Anterior cingulate cortex (tissue), 58 donors: ENCODE measurements around the gene NPHP4.
A peak's percentile ranks its signal among the peaks of the same experiment; 100 is the strongest.
"Not testable (repeated sequence)": the region's sequence is repeated elsewhere in the genome, so short reads cannot be mapped to it uniquely, and the experiment has no call there.

Experiments used
- DNase-seq, 58 donors: peaks; one replicate each; lab custom pipeline; 2025; lab: John Stamatoyannopoulos, UW

The NPHP4 gene

DNA sequence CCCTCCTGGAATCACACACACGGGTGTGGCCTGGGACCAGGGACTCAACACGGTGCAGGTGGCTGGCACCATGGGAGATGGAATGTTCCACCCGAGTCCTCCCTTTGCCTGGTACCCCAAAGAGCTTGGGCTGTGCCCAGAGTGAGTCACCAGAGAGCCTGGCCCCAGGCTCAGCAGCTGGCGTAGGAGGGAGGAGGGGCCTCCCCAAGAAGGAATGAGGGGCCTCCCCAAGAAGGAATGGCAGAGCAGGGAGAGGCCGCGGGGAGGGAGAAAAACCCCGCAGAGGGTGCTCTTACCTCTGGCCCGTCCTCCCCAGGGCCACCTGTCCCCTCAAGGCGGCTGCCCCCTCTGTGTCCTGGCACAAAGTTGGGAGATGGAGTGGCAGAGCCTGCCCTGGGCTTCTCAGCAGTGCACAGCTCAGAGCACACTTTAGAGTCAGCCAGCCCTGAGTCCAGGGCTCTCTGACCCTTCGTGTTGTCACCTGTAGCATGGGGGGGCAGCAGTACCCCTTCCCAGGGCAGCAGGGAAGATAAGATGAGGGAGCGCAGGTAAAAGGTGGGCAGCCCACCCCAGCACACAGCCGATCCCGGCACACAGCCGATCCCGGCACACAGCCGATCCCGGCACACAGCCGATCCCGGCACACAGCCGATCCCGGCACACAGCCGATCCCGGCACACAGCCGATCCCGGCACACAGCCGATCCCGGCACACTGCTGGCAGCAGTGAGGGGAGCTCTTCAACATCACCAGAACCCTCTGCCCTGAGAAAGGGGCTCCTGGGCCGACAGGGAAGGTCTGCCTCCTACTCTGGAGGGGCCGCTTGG lies 33.3 kb upstream of the NPHP4 start:
- DNase-seq: peak in 4 of 58 donors; percentile 17 to 37 (median 30)

DNA sequence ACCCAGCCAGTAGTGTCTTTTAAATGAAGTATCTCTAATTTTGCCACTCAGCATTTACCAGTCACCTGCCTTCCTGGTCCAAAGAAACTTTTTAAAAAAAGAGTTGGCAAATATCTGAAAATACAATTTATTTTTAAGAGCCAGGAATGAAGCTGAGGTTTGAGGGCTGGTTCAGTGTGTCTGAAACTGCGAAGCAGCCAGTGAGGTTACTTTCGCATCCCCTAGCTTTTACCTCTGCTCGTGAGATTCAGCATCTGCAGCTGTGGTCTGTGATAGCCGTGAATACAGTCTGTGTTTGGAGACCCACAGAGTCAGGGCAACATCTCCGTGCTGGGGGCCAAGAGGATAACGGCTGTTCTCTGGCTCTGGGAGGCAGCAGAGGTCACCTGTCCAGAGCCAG lies 32.2 kb upstream of the NPHP4 start:
- no peak for DNase-seq

DNA sequence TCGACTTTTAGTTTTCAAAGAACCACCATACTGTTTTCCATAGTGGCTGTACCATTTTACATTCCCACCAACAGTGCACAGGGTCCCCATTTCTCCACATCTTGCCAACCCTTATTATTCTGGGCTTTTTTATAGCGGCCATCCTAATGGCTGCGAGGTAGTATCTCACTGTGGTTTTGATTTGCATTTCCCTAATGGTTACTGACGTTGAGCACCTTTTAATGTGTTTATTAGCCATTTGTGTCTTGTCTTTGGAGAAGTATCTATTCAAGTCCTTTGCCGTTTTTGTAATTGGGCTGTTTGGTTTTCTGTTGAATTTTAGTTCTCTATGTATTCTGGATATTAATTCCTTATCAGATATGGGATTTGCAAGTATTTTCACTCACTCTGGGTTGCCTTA lies 31.1 kb upstream of the NPHP4 start:
- no peak for DNase-seq

DNA sequence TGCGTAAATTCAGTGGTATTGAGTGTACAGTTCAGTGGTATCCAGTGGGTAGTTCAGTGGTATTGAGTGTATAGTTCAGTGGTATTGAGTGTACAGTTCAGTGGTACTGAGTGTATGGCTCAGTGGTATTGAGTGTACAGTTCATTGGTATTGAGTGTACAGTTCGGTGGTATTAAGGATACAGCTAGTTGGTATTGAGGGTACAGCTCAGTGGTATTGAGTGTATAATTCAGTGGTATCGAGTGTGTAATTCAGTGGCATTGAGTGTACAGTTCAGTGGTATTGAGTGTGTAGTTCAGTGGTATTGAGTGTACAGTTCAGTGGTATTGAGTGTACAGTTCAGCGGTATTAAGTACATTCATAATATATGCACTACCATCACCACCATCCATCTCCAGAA lies 30.0 kb upstream of the NPHP4 start:
- no peak for DNase-seq

DNA sequence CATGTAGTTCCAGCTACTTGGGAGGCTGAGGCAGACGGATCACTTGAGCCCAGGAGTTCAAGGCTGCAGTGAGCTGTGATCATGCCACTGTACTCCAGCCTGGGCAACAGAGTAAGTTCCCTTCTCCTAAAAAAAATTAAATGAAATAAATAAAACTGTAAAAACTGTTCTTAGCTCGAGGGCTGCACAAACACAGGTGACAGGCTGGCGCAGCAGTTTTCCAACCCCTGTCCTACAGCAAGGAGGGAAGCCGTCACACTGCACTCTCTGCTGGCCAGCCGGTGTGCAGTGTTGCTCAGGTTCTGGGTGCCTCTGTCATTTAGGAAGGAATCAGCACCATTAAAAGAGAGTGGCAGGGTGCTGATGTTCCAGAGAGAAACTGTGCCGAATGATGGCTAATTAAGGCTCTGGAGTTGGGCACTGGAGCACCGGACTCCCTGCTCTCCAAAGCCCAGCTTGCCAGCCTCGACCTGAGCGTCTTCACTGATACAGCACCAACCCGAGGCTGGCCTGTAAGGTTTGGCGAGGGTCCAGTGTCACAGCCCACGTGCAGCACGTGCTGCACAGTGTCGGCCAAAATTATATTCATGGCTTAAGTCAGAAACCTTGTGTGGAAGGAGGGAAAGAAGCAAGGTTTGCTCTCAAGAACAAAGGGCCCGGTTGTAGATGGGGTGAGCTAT lies 27.1 kb upstream of the NPHP4 start:
- no peak for DNase-seq

DNA sequence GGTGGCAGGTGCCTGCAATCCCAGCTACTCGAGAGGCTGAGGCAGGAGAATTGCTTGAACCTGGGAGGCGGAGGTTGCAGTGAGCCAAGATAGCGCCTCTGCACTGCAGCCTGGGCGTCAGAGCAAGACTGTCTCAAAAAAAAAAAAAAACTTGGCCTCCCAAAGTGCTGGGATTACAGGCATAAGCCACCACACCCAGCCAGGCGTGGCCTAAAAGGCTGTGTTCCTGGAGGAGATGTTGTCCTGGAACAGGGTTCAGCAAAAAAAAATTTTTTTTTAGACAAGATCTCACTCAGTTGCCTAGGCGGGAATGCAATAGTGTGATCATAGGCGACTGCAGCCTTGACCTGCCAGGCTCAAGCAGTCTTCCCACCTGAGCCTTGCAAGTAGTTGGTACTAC lies 25.4 kb upstream of the NPHP4 start:
- not testable (repeated sequence) for DNase-seq

DNA sequence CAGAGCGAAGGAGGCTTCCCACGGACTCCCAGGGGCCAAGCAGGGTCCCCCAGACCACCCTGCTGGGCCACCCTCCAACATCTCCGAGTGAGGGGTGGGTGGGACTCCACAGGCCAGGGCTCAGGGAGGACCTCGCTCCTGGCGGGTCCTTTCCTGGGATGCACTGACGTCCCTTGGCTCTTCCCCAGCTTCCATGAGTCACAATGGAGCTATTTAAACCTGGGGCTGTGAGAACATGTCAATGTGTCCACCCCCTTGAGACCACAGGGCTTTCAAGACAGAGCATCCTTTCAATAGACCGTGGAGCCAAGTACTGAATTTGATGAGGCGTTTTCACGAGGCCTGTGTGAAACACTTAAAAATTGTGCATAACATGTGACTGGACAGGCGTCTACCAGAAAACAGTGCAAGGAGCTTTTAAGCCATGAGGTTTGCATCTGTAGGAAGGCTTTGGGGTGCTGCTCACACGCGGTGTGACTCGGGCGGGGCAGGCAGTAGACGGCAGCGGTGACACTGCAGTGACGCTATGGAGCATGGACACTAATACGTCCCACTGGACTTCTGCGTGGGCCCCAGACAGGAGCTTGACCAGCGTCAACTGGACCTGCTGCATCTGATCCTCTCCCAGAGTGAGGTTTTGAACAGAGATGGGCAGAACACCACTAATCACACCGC lies 24.1 kb upstream of the NPHP4 start:
- peak in 5 of 58 donors; percentile 17 to 53 (median 41) for DNase-seq

DNA sequence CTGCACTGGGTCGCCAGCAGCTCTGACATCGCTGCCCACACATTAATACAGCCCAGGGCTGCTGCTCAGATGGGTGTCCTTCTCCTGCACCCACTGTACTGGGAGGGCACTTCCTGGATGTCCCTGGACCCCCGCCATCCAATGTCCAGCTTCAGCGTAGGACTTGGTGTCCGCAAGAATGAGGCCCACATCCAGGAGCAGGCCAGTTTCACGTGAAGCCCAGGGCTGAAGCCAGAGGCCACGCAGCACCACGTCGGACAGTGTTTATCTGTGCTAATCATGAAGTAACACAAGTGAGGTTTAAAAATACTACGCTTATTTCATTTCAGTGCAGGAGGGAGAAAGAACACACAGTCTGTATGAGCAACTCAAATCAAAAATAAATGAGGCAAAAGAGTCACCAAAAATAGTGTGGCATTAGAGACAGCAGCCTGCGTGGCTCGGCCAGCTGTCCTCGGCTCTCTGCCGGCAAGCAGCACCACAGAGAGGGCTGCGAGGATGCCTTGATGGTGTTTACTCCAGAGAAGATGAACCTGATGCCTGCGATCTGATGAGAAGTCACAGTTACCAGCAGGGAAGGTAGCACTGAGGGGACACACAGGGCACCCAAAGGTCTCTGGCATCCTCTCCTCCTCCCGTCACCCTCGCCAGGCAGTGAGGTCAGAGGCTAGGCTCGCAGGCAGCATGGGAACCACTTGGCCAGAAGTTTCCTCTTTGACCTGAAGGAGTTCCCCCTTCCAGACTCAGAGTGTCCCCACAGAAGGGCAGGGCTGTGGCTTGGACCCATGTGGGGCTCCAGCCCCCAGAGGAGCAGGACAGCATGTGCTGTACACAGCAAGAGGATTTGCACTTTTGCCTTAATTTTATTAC lies 22.1 kb upstream of the NPHP4 start:
- DNase-seq: peak in 27 of 58 donors; percentile 13 to 85 (median 47)

DNA sequence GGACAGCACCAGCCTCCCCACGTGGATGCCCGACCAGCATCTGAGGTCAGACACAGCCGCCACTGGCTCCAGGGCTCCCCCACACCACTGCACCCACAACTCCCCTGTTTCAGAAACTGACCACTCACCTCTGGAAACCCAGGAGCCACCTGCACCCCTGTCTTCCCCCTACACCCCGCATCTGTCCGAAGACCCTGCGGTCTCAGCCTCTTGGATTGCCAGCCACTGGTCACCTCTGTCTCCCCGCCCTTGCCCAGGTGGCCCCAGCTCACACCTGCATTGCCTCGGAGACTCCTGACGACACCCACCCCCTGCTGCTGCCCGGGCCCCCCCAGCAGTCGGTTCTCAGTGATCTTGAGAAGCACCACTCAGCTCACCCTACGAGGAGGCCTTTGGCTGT lies 21.3 kb upstream of the NPHP4 start:
- no peak for DNase-seq

DNA sequence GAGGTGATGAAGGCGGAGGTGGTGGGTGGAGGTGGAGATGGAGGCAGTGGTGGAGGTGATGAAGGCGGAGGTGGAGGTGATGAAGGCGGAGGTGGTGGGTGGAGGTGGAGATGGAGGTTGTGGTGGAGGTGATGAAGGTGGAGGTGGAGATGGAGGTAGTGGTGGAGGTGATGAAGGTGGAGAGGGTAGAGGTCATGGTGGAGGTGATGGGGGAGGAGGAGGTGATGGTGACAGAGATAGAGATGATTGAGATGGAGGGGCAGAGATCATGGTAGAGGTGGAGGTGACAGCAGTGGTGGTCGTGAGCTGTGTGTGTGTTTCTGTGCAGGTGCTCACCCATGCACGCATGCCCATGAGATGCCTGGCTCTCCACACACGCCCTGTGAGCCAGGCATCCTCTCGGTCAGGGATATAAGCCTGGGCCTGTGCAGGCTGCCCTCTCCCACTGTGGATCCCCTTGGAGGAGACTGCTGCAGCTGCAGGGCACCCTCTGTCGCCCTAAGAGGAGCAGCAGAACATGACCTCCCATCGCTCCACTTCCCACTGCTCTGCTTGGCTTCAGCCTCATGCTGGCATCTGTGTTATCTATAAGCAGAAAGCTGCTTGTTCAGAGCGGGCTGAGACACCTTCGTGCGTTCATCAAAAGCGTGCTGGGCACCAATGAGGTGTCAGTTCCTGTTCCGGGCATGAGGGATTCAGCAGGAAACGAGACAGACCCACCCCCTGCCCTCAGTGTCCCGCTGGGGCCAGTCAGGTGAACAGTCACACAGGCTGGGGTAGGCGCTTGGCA lies 20.5 kb upstream of the NPHP4 start:
- no peak for DNase-seq

DNA sequence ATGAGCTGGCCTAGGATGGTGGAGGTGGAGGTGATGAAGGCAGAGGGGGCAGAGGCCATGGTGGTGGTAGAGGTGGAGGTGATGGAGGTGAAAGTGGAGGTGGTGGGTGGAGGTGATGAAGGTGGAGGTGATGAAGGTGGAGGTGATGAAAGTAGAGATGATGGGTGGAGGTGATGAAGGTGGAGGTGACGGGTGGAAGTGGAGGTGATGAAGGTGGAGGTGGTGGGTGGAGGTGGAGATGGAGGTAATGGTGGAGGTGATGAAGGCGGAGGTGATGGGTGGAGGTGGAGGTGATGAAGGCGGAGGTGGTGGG lies 19.7 kb upstream of the NPHP4 start:
- DNase-seq: no peak

DNA sequence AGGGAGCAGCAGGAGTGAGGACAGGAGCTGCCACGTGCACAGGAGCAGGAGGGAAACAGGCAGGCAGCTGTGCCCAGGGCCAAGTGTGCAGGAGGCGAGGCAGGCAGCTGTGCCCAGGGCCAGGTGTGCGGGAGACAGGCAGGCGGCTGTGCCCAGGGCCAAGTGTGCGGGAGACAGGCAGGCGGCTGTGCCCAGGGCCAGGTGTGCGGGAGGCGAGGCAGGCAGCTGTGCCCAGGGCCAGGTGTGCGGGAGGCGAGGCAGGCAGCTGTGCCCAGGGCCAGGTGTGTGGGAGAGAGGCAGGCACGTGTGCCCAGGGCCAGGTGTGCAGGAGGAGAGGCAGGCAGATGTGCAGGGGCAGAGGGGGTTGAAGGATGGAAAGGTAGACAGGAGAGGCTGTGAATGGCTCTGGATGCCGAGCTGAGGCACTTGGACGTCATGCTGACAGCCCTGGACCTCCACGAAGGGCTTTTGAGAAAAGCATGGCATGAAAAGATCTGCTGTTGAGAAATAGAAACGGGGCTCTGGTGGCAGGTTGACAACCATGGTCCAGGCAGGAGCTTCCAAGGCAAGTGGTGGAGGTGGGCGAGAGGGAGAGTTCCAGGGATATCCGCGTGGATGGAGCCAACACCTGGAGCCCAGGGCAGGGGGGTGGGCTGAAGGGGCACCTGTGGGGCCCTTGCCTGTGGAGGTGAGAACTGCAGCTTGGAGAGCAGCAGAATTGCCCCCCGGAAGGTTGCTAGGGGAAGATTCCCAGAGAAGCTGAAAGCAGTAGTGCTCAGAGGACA lies 19.1 kb upstream of the NPHP4 start:
- DNase-seq: no peak

DNA sequence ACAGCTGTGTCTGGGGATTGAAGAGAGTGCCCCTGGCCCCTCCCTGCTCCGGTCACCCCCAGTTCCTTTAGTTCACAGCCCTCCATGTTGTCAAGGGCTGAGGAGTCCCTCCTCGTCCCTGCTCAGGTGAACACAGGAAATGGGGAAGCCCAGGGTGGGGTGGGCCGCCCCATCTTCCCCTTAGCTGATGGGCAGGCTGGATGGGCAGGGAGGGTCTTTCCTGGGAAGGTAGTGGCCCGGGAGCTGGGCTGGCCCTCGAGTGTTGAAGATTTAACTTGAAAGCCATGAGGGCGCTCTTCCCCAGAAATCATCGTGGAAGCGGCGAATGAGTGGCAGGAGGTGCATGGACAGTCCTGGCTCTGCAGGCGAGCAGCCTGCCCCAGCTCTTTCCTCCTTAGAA lies 18.3 kb upstream of the NPHP4 start:
- DNase-seq: no peak

DNA sequence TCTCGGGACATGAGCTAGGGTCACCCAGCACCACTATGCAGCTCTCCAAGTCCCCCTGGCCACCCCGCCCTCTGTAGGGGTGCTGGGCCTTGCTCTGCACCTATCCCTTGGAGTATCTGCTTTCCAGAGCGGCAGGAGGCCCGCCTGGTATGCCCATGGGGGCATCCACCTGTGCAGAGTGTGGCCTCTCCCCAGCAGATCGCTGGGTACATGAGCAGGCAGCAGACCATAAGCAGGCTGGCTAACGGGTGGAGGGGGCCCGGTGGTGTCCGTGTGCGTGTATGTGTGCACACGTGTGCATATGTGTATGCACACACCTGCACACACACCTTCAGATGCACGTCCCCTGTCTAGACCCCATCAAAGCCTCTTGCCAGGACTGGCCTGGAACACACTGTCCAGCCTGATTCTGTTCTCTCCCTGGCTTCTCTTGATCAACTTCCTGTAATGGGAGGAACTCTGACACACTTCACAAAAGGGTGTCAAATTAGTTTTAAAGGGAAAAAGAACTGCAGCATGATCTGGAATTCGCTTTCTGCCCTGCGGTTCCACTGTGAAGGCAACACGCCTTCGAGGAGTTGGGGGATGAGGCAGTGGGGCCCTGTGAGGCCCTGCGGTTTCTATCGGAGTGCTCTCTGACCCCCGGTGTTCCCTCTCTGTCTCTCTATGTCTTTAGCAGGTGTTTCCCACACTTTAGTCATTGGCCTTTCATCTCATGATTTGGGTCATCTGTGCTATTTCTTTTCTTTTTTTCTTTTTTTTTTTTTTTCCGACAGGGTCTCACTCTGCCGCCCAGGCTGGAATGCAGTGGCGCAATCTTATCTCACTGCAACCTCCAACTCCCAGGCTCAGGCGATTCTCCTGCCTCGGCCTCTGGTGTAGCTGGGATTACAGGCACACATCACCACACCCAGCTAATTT lies 17.2 kb upstream of the NPHP4 start:
- no peak for DNase-seq

DNA sequence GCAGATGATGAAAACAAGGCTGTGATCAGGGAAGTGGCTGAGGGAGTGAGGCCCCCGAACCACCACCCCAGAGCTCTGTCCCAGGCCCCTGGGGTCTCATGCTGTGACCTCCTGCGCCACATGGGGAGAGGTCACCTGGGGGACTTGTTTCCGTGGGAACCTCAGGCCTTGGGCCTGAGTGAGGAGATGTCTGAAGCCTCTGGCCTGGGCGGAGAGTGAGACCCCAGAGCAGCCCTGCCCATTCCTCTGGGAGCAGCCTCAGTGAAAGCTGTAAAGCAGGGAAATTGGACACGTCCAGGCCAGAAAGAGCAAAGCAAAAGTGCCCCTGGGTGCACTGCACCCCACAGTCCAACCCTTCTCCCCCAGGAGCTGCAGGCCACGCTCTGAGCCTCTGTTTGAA lies 16.5 kb upstream of the NPHP4 start:
- DNase-seq: no peak

DNA sequence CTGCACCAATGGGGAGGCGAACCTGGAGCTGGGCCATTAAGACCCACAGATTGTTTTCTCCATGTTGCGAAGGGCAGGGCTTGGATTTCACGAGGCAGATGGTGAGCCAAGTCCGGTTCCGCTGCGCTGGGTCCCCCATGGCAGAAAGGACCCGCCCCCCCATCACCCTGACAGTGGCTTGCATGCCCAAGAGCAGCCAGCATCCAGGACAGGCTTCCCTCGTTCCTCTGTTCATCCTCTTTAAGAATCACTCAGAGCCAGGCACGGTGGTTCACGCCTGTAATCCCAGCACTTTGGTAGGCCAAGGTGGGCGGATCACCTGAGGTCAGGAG lies 15.8 kb upstream of the NPHP4 start:
- no peak for DNase-seq

DNA sequence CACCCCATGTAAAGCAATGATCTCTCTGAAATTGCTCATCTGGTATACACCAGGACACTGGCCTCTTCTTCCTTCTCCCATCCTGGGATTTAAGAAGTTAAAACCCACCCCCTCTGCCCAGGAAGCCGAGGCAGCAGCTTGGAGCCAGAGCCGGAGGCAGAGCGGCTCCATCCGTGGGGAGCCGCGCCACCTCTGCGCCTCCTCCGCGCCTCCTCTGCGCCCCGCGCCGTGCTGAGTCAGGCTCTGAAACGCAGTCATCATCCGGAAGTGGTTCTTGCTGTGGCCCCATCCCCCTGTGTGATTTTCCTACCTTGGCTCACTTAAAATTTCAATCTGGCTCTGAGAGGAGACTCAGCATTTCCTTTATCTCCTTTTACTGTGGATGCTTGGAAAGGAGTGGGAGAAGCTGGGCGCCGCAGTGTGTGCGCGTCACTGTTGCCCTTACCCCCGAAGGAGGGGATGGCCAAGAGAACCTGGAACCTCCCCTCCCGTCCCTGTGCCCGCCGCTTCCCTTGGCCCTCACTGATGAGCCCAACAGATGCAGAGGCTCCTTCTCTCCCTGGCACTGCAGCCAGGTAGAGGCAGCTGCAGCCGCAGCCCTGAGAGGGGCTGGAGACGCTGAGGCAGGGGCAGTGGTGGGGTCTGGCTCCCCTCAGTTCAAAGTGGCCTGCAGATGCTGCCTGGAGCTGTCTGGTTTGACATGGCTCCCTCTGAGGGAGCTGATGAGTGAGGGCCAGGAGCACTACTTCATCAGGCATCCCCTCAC lies 15.3 kb upstream of the NPHP4 start:
- peak in 12 of 58 donors; percentile 27 to 57 (median 38) for DNase-seq
